B cell (primary cell): ENCODE measurements around the gene DHX15. TPM values are rescaled to one million over a fixed set of nuclear protein-coding genes. Genes with fewer than 3 reads are reported as not detected.

Experiments used
- ATAC-seq: fragments of 200-7000 bp; cut with Tn5 transposase; one replicate; pipeline ENCODE4 v1.10.0; 2021; ENCODE audit warnings: low read depth, mild to moderate bottlenecking, moderate number of reproducible peaks, moderate library complexity
- CTCF ChIA-PET: fragments of 350-600 bp; sonication (Branson Sonifier 250); formaldehyde crosslinking; loops from one replicate; lab custom pipeline; 2021; ENCODE audit warnings: antibody characterized with exemption, inconsistent platforms; lab: Charles Lee
- POLR2A ChIA-PET: fragments of 350-600 bp; sonication (Branson Sonifier 250); formaldehyde crosslinking; loops from one replicate; lab custom pipeline; 2021; ENCODE audit warnings: antibody characterized with exemption; lab: Charles Lee
- DNase-seq: peaks from one replicate; pipeline ENCODE4 v3.0.0; 2013
- H2AFZ ChIP-seq: 2 replicates; pipeline ENCODE4 v1.6.1; 2012; ENCODE audit warnings: mild to moderate bottlenecking, low read depth, low read length; ENCODE audit not compliant: insufficient read depth, poor library complexity, severe bottlenecking
- H3K27ac ChIP-seq, 2 donors: 1 replicate in 1 of 2; 2 replicates in 1 of 2; pipeline ENCODE4 v1.5.1; 2012 to 2013; ENCODE audit warnings: low read length in 2 of 2, mild to moderate bottlenecking in 2 of 2, moderate library complexity in 1 of 2
- H3K27me3 ChIP-seq, 4 experiments: fragments of 200-600 bp in 1 of 4; sonication (generic) in 1 of 4; replicated peaks in 1 of 4; 1 replicate in 2 of 4; 2 replicates in 2 of 4; pipeline versions ENCODE4 v1.6.1 to v1.7.0; 2013 to 2016; ENCODE audit warnings: low read length in 3 of 4, mild to moderate bottlenecking in 2 of 4, mixed read lengths in 1 of 4, moderate library complexity in 1 of 4; ENCODE audit not compliant: insufficient read depth in 4 of 4, control insufficient read depth in 3 of 4; ENCODE audit errors: control extremely low read depth in 1 of 4
- H3K36me3 ChIP-seq, 2 experiments: replicated peaks in 1 of 2; 1 replicate in 1 of 2; 2 replicates in 1 of 2; pipeline versions ENCODE4 v1.6.1 to v1.7.1; 2013; ENCODE audit warnings: low read length in 1 of 2; ENCODE audit not compliant: insufficient read depth in 2 of 2, control insufficient read depth in 1 of 2; ENCODE audit errors: control extremely low read depth in 1 of 2, extremely low read depth in 1 of 2
- H3K4me1 ChIP-seq, 2 donors: fragments of 200-600 bp in 1 of 2; sonication (generic) in 1 of 2; 1 replicate in 1 of 2; 2 replicates in 1 of 2; pipeline versions ENCODE4 v1.5.1 to v1.6.1; 2013 to 2017; ENCODE audit warnings: low read length in 2 of 2; ENCODE audit not compliant: control insufficient read depth in 2 of 2, insufficient read depth in 2 of 2
- H3K4me2 ChIP-seq: replicated peaks from 2 replicates; pipeline ENCODE3; 2012; ENCODE audit warnings: mild to moderate bottlenecking, low read depth, low read length; ENCODE audit not compliant: poor library complexity, severe bottlenecking
- H3K4me3 ChIP-seq, 5 experiments: fragments of 200-600 bp in 1 of 5; sonication (generic) in 1 of 5; 1 replicate in 3 of 5; 2 replicates in 2 of 5; pipeline versions ENCODE4 v1.5.1 to v1.7.0; 2011 to 2016; ENCODE audit warnings: low read length in 4 of 5, mild to moderate bottlenecking in 4 of 5, low read depth in 2 of 5, control low read depth in 1 of 5, moderate library complexity in 1 of 5; ENCODE audit not compliant: insufficient read depth in 1 of 5; ENCODE audit errors: control extremely low read depth in 1 of 5, extremely low read depth in 1 of 5
- H3K79me2 ChIP-seq: fragments of 200-600 bp; sonication (generic); one replicate; pipeline ENCODE4 v1.6.0; 2016; ENCODE audit warnings: low read length; ENCODE audit not compliant: control insufficient read depth, insufficient read depth
- H3K9ac ChIP-seq: fragments of 200-600 bp; sonication (generic); 2 replicates; pipeline ENCODE4 v1.6.1; 2017; ENCODE audit warnings: mild to moderate bottlenecking, low read length, moderate library complexity
- H3K9me3 ChIP-seq, 3 donors: one replicate each; pipeline versions ENCODE4 v1.6.1 to v1.7.1; 2013; ENCODE audit warnings: low read length in 2 of 3; ENCODE audit not compliant: control insufficient read depth in 2 of 3, insufficient read depth in 1 of 3; ENCODE audit errors: control extremely low read depth in 1 of 3
- H4K20me1 ChIP-seq: 2 replicates; pipeline ENCODE4 v1.6.0; 2012; ENCODE audit warnings: mild to moderate bottlenecking, low read length; ENCODE audit not compliant: insufficient read depth, control insufficient read depth, poor library complexity, severe bottlenecking
- H3K27ac Mint-ChIP-seq: one replicate; pipeline ENCODE4 v1.8.0; 2021; ENCODE audit warnings: mixed read lengths
- H3K27me3 Mint-ChIP-seq: one replicate; pipeline ENCODE4 v1.8.0; 2021; ENCODE audit warnings: mixed read lengths
- H3K4me1 Mint-ChIP-seq: one replicate; pipeline ENCODE4 v1.8.0; 2021; ENCODE audit warnings: mixed read lengths
- H3K4me3 Mint-ChIP-seq: one replicate; pipeline ENCODE4 v1.8.0; 2021; ENCODE audit warnings: mixed read lengths
- H3K9me3 Mint-ChIP-seq: one replicate; pipeline ENCODE4 v1.8.0; 2022; ENCODE audit warnings: mixed read lengths; ENCODE audit not compliant: insufficient read depth
- EZH2 ChIP-seq: IDR thresholded peaks from 2 replicates; pipeline ENCODE4 v1.6.1; 2012; ENCODE audit warnings: borderline replicate concordance, low read depth, mild to moderate bottlenecking, moderate library complexity, low read length; ENCODE audit not compliant: insufficient read depth, poor library complexity, severe bottlenecking
- WGBS: methylation state at CpG from one replicate; pipeline ENCODE4 v1.1.5; 2013; ENCODE audit warnings: missing lambda C conversion rate; ENCODE audit not compliant: insufficient coverage; 5-methylcytosine and 5-hydroxymethylcytosine counted together
- intact Hi-C: fragments of 100-400 bp; cut with micrococcal nuclease; formaldehyde crosslinking; loops from one replicate; pipeline ENCODE4 v1.10.0; 2022
- polyA minus RNA-seq: library from RNA; depleted of rRNA, polyadenylated mRNA; stranded (reverse); fragments of >200 nt; gene quantifications from 2 replicates; pipeline ENCODE4 v1.2.3, GENCODE V29; 2012
- polyA plus RNA-seq: library from polyadenylated mRNA; depleted of rRNA; stranded (reverse); fragments of >200 nt; gene quantifications from 2 replicates; pipeline ENCODE4 v1.2.3, GENCODE V29; 2012
- total RNA-seq, 2 donors: library from RNA; stranded (reverse); fragments of 120-200 nt in 1 of 2; gene quantifications; 1 replicate in 1 of 2; 2 replicates in 1 of 2; pipeline versions ENCODE4 v1.2.3 to v1.2.4, GENCODE V29; 2013 to 2022
- TF ChIP-seq, protein P1 (sequence below): fragments of 200-600 bp; IDR thresholded peaks from one replicate; pipeline ENCODE4 v1.8.0; 2022; ENCODE audit warnings: antibody characterized with exemption, mild to moderate bottlenecking

The DHX15 gene
- 154 and 162 TPM in 2 replicates for total RNA-seq
- total RNA-seq (2013): 171 TPM
- polyA plus RNA-seq: 58.8 and 130 TPM in 2 replicates
- 68.9 and 107 TPM in 2 replicates for polyA minus RNA-seq

DNA sequence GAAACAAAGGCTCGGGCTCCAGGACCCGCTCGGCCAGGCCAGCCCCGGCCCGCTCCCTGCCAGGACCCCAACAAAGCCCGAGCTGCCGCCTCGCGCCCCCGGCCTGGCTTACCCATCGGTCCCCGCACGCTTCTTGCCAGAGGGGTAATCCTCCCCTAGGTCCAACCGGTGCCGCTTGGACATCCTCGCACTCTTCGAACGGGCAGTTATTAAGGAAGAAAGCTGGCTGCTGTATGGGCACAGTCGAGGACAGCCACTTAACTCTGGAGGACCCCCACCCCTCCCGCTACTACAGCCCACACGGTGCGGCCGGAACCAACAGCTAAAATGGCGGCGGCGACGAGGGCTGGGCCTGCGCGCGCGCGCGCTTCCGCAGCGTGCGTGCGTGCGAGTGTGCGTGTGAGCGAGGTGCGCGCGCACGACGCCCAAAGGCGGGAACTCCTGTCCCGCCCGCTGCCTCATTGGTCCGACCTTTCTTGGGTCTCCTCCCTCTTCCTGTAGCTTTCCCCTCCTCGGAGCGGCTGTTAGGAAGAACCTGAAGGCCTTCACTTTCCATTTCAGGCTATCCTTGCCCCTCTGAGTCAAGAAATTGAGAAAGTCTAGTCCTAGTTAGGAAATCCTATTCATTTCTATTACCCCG lies at the start of gene DHX15:
Gene DHX15, minus strand, starts transcription at position 344 of the 640 bp plus-strand sequence. Its CDS starts 161 bp downstream, at position 183.
- no peaks in the 10 kb centered on the region for H3K27me3 Mint-ChIP-seq
- peak; percentile 94 for ATAC-seq

DNA sequence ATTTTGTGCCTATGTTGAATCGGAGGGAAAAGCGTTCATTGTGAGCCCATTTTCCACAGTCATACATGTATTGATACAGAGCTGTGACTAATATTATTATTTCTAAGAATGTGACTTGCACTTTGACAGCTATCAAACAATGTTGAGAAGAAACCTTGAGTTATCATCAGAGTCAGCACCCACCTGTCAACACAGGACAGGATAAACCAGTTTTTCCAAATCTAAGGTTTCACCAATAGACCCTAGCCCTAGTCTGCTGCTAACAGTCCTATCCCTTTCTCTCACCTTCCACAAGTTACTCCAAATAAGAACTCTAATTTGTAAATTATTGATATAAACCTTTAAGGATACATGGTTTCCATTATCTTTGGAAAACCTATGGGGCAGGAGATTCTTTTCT lies 47.7 kb upstream of the DHX15 start:
- no peaks in the 10 kb centered on the region for H3K9me3 ChIP-seq
- no peaks in the 10 kb centered on the region for H3K4me1 Mint-ChIP-seq

More for the DNA sequence above, at the start of gene DHX15:
- Histone ChIP-seq H3K9ac (peak within 1 kb of the TSS; percentile 100), H3K27ac (peak within 1 kb of the TSS; percentile 96 to 98), H3K36me3 (peaks cover 0 to 9% of the 10 kb centered on the region in 2 experiments), H3K27me3 (no peaks in the 10 kb centered on the region), H3K9me3 (no peaks in the 10 kb centered on the region), H3K4me3 (peak within 1 kb of the TSS; percentile 78 to 100 (median 99)), H3K4me1 (peaks cover 17 to 19% of the 10 kb centered on the region in 2 donors), H3K4me2 (peak within 1 kb of the TSS; percentile 81), H3K79me2 (peaks cover 56% of the 10 kb centered on the region), H2AFZ (peak within 1 kb of the TSS; percentile 77), H4K20me1 (peaks cover 5% of the 10 kb centered on the region)
- CTCF ChIA-PET: interaction anchor here (0.9 kb wide), 1 partner anchor 11 kb away, joined by 3 read pairs; no protein-coding TSS in a partner anchor
- intact Hi-C loops: loop anchor here (1.0 to 5.0 kb wide), 5 partner anchors 42 to 1998 kb away; partner anchors contain the start of genes PI4K2B, SEPSECS and TBC1D19
- peak; percentile 96 for DNase-seq
- Mint-ChIP-seq H3K4me1 (peaks cover 39% of the 10 kb centered on the region), H3K4me3 (peak within 1 kb of the TSS; percentile 94), H3K9me3 (no peaks in the 10 kb centered on the region), H3K27ac (peak within 1 kb of the TSS; percentile 97)
- 0% methylated on average over 47 of the region's 52 CpGs for WGBS
- TF ChIP-seq EZH2: no peak
- POLR2A ChIA-PET: interaction anchor here (0.6 kb wide), 1 partner anchor 53 kb away, joined by 3 read pairs; no protein-coding TSS in a partner anchor

More for the DNA sequence above, 47.7 kb upstream of the DHX15 start:
- Histone ChIP-seq H3K27me3 (no peaks in the 10 kb centered on the region), H3K4me3 (no peak overlapping the region), H4K20me1 (no peaks in the 10 kb centered on the region), H3K9ac (no peak overlapping the region), H3K27ac (no peak overlapping the region), H3K79me2 (no peaks in the 10 kb centered on the region), H3K4me2 (no peak overlapping the region), H3K4me1 (no peaks in the 10 kb centered on the region), H2AFZ (no peak overlapping the region), H3K36me3 (no peaks in the 10 kb centered on the region)
- ChIA-PET POLR2A (no interaction called here), CTCF (no interaction called here)
- H3K27ac Mint-ChIP-seq: no peak overlapping the region
- DNase-seq (no peak), ATAC-seq (no peak)
- intact Hi-C loops: no loop called here
- no CpG with 5 or more reads among the region's 2 CpGs for WGBS
- H3K27me3 Mint-ChIP-seq: peaks cover 32% of the 10 kb centered on the region
- TF ChIP-seq, protein P1, sequence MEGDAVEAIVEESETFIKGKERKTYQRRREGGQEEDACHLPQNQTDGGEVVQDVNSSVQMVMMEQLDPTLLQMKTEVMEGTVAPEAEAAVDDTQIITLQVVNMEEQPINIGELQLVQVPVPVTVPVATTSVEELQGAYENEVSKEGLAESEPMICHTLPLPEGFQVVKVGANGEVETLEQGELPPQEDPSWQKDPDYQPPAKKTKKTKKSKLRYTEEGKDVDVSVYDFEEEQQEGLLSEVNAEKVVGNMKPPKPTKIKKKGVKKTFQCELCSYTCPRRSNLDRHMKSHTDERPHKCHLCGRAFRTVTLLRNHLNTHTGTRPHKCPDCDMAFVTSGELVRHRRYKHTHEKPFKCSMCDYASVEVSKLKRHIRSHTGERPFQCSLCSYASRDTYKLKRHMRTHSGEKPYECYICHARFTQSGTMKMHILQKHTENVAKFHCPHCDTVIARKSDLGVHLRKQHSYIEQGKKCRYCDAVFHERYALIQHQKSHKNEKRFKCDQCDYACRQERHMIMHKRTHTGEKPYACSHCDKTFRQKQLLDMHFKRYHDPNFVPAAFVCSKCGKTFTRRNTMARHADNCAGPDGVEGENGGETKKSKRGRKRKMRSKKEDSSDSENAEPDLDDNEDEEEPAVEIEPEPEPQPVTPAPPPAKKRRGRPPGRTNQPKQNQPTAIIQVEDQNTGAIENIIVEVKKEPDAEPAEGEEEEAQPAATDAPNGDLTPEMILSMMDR: no peak
- no peak for TF ChIP-seq EZH2
- no peak overlapping the region for H3K4me3 Mint-ChIP-seq
- no peaks in the 10 kb centered on the region for H3K9me3 Mint-ChIP-seq
